Fibroblast of peridontal ligament (primary cell): Measurements from ENCODE around the gene AGAP4.
A peak's percentile ranks its signal among the peaks of the same experiment; 100 is the strongest.
"Not testable (repeated sequence)": the region's sequence is repeated elsewhere in the genome, so short reads cannot be mapped to it uniquely, and the experiment has no call there.

ENCODE experiments used
- DNase-seq: peaks from one replicate; pipeline ENCODE4 v3.0.0-alpha.2; 2010; ENCODE audit errors: extremely low read depth

Gene AGAP4

GRCh38 chr10:45847400-45847799 lies at the start of gene AGAP4:
Gene AGAP4, minus strand, starts transcription at chr10:45847500. Its CDS starts 153 bp downstream, at chr10:45847347.
- DNase-seq = not testable (repeated sequence)

GRCh38 chr10:45890721-45891120 lies 43.4 kb upstream of the AGAP4 start:
- DNase-seq = not testable (repeated sequence)

- DNase-seq = not testable (repeated sequence)
Measured at GRCh38 chr10:45889539-45890230, 42.4 kb upstream of the AGAP4 start.

- not testable (repeated sequence) for DNase-seq
Measured at GRCh38 chr10:45882880-45883279, 35.6 kb upstream of the AGAP4 start.

GRCh38 chr10:45865404-45865803 lies 18.1 kb upstream of the AGAP4 start:
- DNase-seq = not testable (repeated sequence)

- not testable (repeated sequence) for DNase-seq
Measured at GRCh38 chr10:45864264-45864663, 17.0 kb upstream of the AGAP4 start.

DNA sequence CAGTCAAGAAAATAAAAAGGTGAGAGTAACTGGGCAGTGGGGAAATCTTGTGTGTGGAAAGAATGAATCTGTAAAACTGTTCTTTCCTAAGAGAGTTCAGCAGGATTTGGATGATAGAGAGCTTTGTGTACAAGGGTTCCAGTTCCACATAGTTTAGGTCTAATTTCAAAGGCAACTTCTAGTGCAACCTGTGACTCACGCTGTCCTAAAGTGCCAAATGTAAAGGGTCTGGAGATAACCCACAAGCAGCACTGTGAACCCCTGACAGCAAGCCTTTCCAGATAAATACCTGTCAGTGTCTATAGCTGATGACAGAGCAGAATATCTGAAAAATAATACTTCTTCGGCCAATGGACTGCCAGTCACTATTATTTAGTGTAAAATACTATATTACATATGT lies 16.3 kb upstream of the AGAP4 start:
- DNase-seq = peak; percentile 5

- DNase-seq = not testable (repeated sequence)
Measured at GRCh38 chr10:45857931-45858330, 10.6 kb upstream of the AGAP4 start.

- DNase-seq = not testable (repeated sequence)
Measured at GRCh38 chr10:45848467-45848866, 1.2 kb upstream of the AGAP4 start.

DNA sequence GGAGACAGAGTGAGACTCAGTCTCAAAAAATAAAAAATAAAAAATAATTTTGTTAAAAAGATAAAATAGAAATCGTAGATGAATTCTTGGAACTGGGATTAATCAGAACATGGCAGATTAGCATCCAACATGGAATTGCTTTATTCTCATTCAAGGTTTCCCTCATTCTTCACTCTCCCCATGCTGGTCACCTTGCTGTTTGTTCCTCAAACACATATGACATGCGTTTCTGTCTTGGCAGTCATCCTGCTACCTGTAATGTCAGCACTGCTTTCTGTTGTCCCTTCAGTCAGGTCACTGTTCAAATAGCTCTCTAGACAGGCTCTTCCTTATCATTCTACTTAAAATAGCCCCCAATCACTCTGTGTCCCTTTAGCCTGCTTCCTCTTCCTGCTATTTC lies 24.4 kb downstream of the AGAP4 start:
- not testable (repeated sequence) for DNase-seq

DNA sequence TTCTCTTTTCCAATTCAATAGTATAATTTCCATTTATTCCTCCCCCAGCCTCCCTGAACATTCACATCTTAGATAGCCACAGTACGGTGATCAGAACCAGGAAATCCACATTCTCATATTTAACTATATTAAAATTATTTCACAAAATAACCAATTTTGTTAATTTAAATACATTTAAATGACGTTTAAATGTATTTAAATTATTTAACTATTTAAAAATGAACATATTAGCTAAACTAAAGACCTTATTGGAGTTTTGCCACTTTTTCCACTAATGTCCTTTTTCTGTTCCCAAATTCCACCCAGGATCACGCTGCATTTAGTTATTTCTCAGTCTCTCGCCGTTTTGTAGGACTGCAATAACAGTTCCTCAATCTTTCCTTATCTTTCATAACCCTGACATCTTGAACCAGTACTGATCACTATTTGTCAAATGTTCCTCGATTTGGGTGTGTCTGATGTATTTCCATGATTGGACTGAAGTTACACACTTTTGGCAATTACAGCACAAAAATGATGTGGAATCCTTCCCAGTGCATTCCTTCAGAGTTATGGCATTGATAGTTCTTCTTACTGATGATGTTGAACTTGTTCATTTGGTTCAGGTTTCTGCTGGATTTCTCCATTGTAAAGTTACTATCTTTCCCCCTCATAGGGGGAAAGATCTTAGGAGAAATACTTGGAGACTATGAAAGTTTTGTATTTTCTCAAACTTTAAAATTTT lies 27.0 kb downstream of the AGAP4 start:
- DNase-seq = peak; percentile 44

- no peak for DNase-seq
Measured at GRCh38 chr10:45819552-45819951, 27.7 kb downstream of the AGAP4 start.

DNA sequence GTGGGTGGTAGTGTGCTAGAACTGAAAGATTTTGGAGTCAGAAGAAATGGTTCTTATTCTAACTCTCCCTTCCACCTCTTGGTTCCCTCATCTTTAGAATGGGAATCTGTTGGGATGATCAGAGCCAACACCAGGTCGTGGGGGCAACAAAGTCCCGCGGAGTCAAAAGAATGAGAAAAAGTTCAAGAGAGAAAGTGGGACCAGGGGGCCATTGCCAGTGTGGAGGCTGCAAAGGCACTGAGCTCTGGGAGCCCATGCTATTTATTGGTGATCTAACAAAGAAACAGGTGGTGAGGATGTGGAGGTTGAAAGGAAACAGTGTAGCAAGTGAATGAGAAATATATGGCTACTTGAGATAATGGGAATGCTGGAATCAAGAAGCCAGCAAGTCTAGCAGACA lies 29.4 kb downstream of the AGAP4 start:
- DNase-seq = no peak

DNA sequence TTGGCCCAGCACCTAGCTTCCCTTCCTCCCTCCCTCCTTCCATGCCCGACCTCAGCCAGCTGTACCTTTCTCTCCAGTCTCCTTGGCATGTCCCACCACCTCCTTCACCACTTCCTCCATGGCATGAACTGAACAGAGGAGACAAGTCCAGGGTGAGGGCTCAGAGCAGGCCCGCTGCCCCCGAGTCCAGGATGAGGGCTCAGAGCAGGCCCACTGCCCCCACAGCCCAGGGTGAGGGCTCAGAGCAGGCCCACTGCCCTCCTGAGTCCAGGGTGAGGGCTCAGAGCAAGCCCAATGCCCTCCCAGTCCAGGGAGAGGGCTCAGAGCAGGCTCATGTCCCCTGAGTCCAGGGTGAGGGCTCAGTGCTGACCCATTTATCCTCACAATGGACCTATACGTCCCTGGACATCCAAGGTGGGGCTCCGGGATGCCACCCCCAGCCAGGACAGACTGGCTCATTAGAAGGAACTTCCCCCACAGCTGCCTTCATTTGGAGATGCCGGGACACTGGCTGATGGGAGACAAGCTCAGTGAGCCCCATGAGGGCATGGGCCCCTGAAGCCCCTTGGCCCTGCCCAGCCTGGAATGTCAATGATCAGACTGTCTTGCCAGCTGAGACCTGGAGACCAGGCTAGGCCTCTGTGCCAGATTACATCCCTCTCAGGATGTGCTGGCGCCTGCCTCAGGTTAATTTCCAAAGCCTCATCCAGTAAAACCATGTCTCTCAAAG lies 30.0 kb downstream of the AGAP4 start:
- no peak for DNase-seq

GRCh38 chr10:45814146-45814545 lies 33.2 kb downstream of the AGAP4 start:
- DNase-seq = not testable (repeated sequence)

DNA sequence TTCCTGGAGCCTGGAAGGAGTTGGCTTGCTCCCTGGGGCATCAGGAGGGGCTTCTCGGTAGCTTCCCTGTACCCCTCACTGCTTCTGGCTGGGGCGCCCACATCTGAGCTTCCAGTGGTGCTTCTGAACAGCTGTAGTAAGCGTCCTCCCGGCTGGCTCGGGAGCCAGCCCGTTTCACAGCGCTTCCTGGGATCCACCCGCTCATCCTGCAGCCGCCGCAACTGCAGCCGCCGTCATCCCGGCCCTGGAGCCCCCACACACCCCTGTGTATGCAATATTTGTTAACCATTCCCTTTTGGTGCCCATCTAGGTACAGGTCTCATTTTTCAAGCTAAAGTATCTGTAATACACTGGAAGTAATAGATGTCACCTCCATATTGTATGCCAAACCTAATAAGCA lies 34.3 kb downstream of the AGAP4 start:
- not testable (repeated sequence) for DNase-seq

DNA sequence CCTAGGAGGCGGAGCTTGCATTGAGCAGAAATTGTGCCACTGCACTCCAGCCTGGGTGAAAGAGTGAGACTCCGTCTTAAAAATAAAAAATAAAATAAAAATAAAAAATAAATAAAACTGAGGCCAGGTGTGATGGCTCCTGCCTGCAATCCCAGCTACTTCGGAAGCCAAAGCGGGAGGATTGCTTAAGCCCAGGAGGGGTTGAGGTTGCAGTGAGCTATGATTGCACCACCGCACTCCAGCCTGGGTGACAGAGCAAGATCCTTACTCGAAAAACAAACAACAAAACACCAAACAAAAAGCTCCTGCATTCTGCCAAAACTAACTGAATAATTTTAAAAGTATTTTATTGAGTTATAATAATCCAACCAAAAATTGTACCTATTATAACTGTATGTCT lies 36.2 kb downstream of the AGAP4 start:
- DNase-seq = no peak

DNA sequence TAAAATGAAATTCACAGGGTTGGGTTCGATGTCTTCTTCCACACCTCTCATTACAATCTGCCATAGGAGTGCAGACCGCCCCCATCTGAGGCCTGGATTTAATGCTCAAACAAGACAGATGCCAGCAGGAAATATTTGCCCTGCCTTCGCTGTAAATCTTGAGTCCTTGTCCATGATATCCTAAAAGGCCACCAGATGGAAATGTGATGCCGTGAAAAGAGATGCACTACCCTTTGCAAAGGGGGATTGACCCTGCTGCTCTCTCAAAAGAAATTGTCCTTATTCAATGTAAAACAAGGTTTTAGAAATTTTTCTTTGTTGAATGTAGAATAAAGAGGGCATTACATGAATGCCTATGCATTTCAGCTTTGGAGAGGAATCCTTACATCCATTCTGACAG lies 37.5 kb downstream of the AGAP4 start:
- peak; percentile 39 for DNase-seq

- DNase-seq = peak; percentile 15
Measured at GRCh38 chr10:45804996-45805395, 42.3 kb downstream of the AGAP4 start.

- DNase-seq = peak; percentile 54
Measured at GRCh38 chr10:45803060-45804010, 44.0 kb downstream of the AGAP4 start.

DNA sequence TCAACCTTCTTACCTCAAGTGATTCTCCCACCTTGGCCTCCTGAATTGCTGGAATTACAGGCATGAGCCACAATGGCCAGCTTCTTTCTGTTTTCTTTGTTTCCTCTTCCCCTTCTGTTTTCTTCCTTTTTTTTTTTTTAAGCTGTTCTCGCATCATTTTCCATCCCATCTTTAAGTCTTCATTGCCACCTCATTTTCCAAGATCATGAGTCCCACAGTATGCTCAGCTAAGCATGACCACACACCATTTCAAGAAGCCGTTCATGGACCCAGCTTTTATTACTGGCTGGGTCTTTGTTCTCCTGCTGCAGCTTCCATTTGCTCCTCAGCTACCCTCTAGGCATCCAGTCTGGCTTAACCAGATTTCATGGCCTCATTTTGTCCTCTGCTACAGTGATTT lies 52.5 kb downstream of the AGAP4 start:
- not testable (repeated sequence) for DNase-seq
